ENCODE measurements around the gene SSR2. TPM values are rescaled to one million over a fixed set of nuclear protein-coding genes. Genes with fewer than 3 reads are reported as not detected.
A peak's percentile ranks its signal among the peaks of the same experiment; 100 is the strongest.

SSR2 gene
- total RNA-seq, 1 donor from 2014 or later = 236 TPM

GRCh38 chr1:156024801-156025200, 4.0 kb upstream of the SSR2 start:
- peaks cover 5% of the 10 kb centered on the region for H3K4me1 ChIP-seq (ENCODE audit: insufficient read depth, low read length)
- H3K36me3 Mint-ChIP-seq (ENCODE audit: low read depth, unreplicated experiment) = peaks cover under 1% of the 10 kb centered on the region
- no peak overlapping the region for H3K27ac Mint-ChIP-seq (ENCODE audit: unreplicated experiment)
- peaks cover 5% of the 10 kb centered on the region for H4K20me1 ChIP-seq (ENCODE audit: insufficient read depth, low read length)
- no peak for DNase-seq (ENCODE audit: low read depth)
- H3K4me2 ChIP-seq (ENCODE audit: low read length) = no peak overlapping the region
- no peak overlapping the region for H3K9ac ChIP-seq (ENCODE audit: low read length)
- no peak overlapping the region for H3K4me3 ChIP-seq (ENCODE audit: insufficient read depth, low read depth, low read length)
- no peaks in the 10 kb centered on the region for H3K27me3 ChIP-seq (ENCODE audit: insufficient read depth, low read length)
- H3K4me3 Mint-ChIP-seq (ENCODE audit: unreplicated experiment) = no peak overlapping the region
- FAIRE-seq = no peak
- peaks cover 10% of the 10 kb centered on the region for H3K79me2 ChIP-seq (ENCODE audit: insufficient read depth, low read length)
- H3K36me3 ChIP-seq (ENCODE audit: insufficient read depth, low read length) = no peaks in the 10 kb centered on the region
- H3K27me3 Mint-ChIP-seq (ENCODE audit: low read depth, unreplicated experiment) = peaks cover 19% of the 10 kb centered on the region
- H3K27ac ChIP-seq (ENCODE audit: low read depth, low read length) = no peak overlapping the region
- H2AFZ ChIP-seq (ENCODE audit: low read depth, low read length) = no peak overlapping the region
- no peaks in the 10 kb centered on the region for H3K9me3 Mint-ChIP-seq (ENCODE audit: unreplicated experiment)
- peaks cover under 1% of the 10 kb centered on the region for H3K4me1 Mint-ChIP-seq (ENCODE audit: low read depth, unreplicated experiment)
- TF ChIP-seq CTCF (IDR thresholded peaks at IDR 0.05; ENCODE audit: insufficient read depth, low read depth, low read length) (no peak), EZH2 (IDR thresholded peaks at IDR 0.05; ENCODE audit: insufficient read depth, low read length) (no peak)
- H3K9me3 ChIP-seq (ENCODE audit: insufficient read depth, low read depth, low read length) = no peaks in the 10 kb centered on the region

GRCh38 chr1:156021954-156022353, 1.2 kb upstream of the SSR2 start:
- Mint-ChIP-seq H3K27ac (ENCODE audit: unreplicated experiment) (no peak overlapping the region), H3K9me3 (ENCODE audit: unreplicated experiment) (no peaks in the 10 kb centered on the region), H3K27me3 (ENCODE audit: low read depth, unreplicated experiment) (peaks cover 19% of the 10 kb centered on the region), H3K4me3 (ENCODE audit: unreplicated experiment) (no peak overlapping the region), H3K36me3 (ENCODE audit: low read depth, unreplicated experiment) (peaks cover 9% of the 10 kb centered on the region), H3K4me1 (ENCODE audit: low read depth, unreplicated experiment) (peaks cover 3% of the 10 kb centered on the region)
- no peak overlapping the region for H2AFZ ChIP-seq (ENCODE audit: low read depth, low read length)
- no peaks in the 10 kb centered on the region for H3K9me3 ChIP-seq (ENCODE audit: insufficient read depth, low read depth, low read length)
- no peak for DNase-seq (ENCODE audit: low read depth)
- H3K36me3 ChIP-seq (ENCODE audit: insufficient read depth, low read length) = peaks cover 6% of the 10 kb centered on the region
- peaks cover 38% of the 10 kb centered on the region for H3K79me2 ChIP-seq (ENCODE audit: insufficient read depth, low read length)
- no peak for FAIRE-seq
- TF ChIP-seq EZH2 (IDR thresholded peaks at IDR 0.05; ENCODE audit: insufficient read depth, low read length) = no peak
- no peak for TF ChIP-seq CTCF (IDR thresholded peaks at IDR 0.05; ENCODE audit: insufficient read depth, low read depth, low read length)
- no peak overlapping the region for H3K4me2 ChIP-seq (ENCODE audit: low read length)
- no peak overlapping the region for H3K27ac ChIP-seq (ENCODE audit: low read depth, low read length)
- peaks cover 5% of the 10 kb centered on the region for H3K4me1 ChIP-seq (ENCODE audit: insufficient read depth, low read length)
- H3K27me3 ChIP-seq (ENCODE audit: insufficient read depth, low read length) = no peaks in the 10 kb centered on the region
- H3K9ac ChIP-seq (ENCODE audit: low read length) = no peak overlapping the region
- peaks cover 19% of the 10 kb centered on the region for H4K20me1 ChIP-seq (ENCODE audit: insufficient read depth, low read length)
- H3K4me3 ChIP-seq (ENCODE audit: insufficient read depth, low read depth, low read length) = no peak overlapping the region

- Histone ChIP-seq H3K4me2 (ENCODE audit: low read length) (peak overlapping the region; percentile 93), H3K9ac (ENCODE audit: low read length) (peak overlapping the region; percentile 91), H2AFZ (ENCODE audit: low read depth, low read length) (peak overlapping the region; percentile 73), H3K4me1 (ENCODE audit: insufficient read depth, low read length) (peaks cover 5% of the 10 kb centered on the region), H3K79me2 (ENCODE audit: insufficient read depth, low read length) (peaks cover 45% of the 10 kb centered on the region), H3K27ac (ENCODE audit: low read depth, low read length) (no peak overlapping the region), H4K20me1 (ENCODE audit: insufficient read depth, low read length) (peaks cover 24% of the 10 kb centered on the region), H3K36me3 (ENCODE audit: insufficient read depth, low read length) (peaks cover 11% of the 10 kb centered on the region), H3K27me3 (ENCODE audit: insufficient read depth, low read length) (no peaks in the 10 kb centered on the region), H3K9me3 (ENCODE audit: insufficient read depth, low read depth, low read length) (no peaks in the 10 kb centered on the region), H3K4me3 (ENCODE audit: insufficient read depth, low read depth, low read length) (peak overlapping the region; percentile 94)
- peaks cover 19% of the 10 kb centered on the region for H3K27me3 Mint-ChIP-seq (ENCODE audit: low read depth, unreplicated experiment)
- no peak overlapping the region for H3K27ac Mint-ChIP-seq (ENCODE audit: unreplicated experiment)
- peak overlapping the region; percentile 97 for H3K4me3 Mint-ChIP-seq (ENCODE audit: unreplicated experiment)
- peaks cover 12% of the 10 kb centered on the region for H3K36me3 Mint-ChIP-seq (ENCODE audit: low read depth, unreplicated experiment)
- no peak for FAIRE-seq
- DNase-seq (ENCODE audit: low read depth) = no peak
- H3K4me1 Mint-ChIP-seq (ENCODE audit: low read depth, unreplicated experiment) = peaks cover 3% of the 10 kb centered on the region
- peaks cover 3% of the 10 kb centered on the region for H3K9me3 Mint-ChIP-seq (ENCODE audit: unreplicated experiment)
- TF ChIP-seq CTCF (IDR thresholded peaks at IDR 0.05; ENCODE audit: insufficient read depth, low read depth, low read length) = no peak
- TF ChIP-seq EZH2 (IDR thresholded peaks at IDR 0.05; ENCODE audit: insufficient read depth, low read length) = no peak
These were observed 310 bp upstream of the SSR2 start for GRCh38 chr1:156021093-156021428.
